ENCODE measurements around the gene CHD2.
"Not testable (repeated sequence)": the region's sequence is repeated elsewhere in the genome, so short reads cannot be mapped to it uniquely, and the experiment has no call there.

CHD2 gene

DNA sequence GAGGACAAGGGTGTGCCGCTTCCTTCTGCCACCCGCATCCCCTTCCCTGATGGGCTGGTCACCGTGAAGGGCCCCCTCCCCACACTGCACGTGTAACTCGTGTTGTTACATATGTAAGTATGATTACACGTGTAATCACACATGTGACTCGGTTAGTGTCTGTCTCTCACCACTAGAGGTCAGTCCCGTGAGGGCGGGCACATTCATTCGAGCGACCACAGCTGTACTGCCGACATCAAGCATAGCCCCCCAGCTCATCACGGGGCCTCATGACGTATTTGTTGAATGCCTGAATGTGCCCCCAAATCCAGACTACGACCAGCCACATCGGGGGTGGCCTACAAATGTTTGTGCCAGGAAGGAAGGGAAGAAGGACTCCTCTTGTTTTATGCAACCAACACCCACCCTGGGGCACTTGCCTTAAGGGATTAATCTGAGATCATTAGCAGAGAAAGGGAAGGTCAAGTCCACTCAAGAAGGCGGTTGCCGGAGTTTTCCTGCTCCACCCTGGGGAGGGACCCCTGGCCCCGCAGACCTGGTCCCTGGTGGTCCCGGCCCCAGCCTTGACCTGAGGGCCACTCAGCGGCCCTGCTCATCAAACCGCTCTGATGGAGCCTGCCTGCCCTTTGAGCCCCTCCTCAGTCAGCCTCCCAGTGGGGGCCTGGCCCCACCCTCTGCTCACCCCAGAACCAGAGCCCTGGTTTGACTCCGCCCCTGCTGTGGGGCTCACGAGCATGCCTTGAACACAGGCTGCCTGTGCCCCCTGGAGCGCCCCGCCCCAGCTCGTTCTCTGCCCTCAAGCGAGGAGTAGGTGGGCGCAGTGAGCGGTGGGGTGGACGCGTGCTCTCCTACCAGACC is 136.1 kb downstream of the CHD2 start:
- DNase-seq (ENCODE audit: low spot score): peak; percentile 34

DNA sequence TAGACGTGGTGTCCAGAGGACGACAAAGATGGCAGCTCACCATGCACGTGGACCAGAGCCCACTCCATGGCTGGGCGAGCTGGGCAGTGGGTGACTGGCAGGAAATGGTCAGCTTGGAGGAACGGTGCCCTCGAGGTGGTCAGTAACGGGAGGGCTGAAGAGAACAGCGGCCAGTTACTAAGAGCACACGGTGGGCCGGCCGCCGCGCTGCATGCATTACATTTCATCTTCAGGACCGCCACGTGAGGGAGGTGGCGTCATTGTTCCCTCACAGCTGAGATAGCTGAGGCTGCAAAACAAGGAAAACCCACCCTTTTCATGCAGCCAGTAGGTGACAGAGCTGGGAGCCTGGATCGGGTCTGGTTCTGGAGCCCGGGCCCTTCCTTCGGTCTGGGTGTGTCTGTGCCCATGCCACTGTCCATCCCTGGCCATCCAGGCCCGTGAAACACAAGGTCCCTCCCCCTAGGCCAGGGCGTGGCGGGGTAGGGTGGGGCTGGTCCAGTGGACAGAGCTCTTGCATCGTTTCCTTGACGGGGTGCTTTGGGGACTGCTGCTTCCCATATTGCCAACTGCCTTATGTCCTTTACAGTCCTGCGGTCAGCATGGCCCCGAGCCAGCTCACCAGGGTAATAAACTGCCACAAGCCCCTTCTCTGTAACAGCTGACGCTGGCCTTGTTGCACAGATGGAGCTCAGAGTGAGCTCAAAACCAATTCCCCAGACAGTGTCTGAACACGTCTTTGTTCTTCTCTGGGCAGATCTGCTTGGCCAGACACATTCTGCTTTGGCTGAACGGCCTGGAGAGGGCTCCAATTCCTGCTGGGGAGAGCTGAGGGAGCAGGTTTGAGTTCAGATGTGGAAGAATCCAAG is 137.1 kb downstream of the CHD2 start:
- no peak for DNase-seq (ENCODE audit: low spot score)

DNA sequence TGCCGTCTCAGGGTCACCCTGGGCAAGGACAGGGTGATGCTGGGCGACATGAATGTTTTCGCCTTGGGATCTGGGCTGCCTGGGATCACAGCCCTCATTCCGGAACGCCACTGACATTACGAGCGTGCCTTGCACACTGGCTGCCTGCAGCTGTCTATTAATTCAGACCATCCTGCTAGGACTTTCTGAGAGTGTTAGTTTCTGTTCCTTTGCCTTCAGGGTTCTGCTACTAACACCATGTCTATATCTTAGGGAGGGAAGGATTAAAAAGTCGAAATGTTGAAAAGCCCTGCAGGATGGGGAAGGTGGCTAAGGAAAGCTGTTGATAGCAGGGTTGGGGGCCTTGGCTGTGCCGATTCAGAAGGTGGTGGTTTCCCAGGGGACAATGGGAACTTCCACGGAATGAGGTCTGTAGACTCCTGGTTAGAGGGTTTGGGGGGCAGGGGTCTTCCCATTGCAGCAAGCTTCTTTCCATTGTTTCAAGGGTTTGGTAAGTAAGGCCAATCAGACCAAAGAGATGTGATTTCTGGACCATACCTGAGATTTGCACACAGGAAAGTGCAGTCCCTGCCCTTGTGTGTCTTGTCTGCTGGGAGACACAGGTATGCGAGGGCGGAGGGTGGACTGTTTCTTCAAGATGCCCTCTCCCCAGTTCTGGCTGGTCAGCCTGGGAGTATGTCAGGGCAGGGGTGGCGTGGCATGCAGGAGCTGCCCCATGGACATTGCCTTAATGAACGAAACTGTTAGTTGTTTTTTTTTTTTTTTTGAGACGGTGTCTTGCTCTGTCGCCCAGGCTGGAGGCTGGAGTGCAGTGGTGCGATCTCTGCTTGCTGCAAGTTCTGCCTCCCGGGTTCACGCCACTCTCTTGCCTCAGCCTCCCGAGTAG is 137.9 kb downstream of the CHD2 start:
- DNase-seq (ENCODE audit: low spot score): no peak

DNA sequence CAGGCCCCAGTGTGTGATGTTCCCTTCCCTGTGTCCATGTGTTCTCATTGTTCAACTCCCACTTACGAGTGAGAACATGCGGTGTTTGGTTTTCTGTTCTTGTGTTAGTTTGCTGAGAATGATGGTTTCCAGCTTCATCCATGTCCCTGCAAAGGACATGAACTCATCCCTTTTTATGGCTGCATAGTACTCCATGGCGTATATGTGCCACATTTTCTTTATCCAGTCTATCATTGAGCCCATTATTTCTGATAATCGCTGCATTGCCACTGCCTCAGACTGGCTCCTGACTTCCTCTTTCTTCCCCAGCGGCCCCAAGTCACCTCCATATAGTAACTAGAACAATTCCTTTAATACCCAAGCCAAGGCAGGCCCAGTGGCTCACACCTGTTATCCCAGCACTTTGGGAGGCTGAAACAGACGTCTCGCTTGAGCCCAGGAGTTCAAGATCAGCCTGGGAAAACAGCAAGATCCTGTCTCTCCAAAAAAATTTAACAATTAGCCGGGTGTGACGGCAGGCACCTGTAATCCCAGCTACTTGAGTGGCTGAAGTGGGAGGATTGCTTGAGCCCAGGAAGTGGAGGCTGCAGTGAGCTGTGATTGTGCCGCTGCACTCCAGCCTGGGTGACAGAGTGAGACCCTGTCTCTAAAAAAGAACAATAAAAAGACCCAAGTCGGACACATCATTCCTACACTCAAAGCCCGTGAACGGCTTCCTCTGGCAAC is 139.6 kb downstream of the CHD2 start:
- not testable (repeated sequence) for DNase-seq (ENCODE audit: low spot score)

DNA sequence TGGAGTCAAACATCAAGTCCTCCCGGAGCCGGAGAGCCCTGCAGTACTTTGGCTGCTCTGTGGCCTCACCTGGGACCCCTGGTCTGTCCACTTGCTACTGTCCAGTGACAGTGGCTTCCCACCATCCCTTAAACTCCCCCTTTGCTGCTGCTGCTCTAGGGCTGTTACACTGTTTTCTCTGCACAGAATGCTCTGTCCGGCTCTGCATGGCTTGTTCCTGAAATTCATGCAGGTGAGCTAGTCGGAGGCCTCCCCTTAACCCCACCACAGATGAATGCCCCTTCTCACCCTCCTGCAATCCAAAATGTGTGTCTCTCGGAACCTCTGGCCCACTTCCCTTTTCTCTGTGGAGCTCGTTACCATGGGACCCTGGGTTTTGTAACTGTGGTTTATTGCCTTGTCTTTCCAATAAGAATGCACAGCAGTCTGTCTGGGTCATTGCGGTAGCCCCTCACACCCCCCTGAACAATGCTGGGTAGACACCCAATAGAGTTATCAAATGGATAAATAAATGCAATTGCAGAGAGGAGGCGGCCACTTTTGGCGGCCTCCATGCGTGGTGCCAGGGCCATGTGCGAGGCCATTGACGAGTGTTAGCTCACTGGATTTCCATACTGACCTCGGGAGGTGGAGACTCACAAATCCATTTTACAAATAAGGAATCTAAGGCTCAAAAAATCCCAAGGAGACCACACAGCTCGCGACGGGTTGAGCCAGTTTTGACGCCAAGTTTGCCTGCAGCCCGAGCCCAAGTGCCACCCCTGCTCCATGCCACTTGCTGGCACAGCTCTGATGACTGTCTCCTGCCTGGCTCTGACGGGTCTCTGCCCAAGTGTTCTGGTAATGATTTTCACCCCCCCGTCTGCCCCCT is 140.4 kb downstream of the CHD2 start:
- no peak for DNase-seq (ENCODE audit: low spot score)

DNA sequence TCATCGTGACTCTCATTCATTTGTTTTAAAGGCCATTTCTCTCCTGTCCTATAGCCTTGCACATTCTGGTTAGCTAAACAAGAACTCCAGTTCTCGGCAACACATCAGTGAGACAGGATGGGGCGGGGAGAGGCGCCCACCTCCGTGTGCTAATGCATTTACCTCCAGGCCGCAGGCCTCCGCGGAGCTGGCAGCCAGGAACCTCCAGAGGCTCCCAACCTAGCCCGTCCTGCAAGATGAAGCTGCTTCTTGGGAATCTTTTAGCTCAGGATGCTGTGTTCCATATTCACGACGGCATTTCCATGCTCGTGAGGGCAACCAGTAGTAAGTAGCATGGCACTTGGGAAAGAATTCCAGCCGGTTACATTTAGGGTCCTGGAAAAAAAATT is 141.0 kb downstream of the CHD2 start:
- no peak for DNase-seq (ENCODE audit: low spot score)

DNA sequence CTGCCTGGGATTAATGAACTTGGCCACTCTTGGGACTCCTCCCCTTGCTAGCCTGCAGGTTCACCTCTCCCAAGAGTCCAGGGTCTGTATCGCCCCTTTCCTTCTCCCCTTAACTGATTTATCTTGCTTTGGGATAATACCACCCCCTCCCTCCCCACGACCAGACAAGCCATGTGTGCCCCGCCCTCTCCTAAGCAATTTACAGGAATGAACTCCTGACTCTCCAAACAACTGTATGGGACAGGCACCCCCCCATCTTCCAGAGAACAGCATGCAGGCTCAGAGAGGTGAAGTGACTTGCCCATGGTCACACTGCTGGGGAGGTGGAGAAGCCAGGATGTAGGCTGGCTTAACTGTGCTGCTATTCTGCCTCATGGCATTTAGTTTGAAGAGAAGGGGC is 142.1 kb downstream of the CHD2 start:
- DNase-seq (ENCODE audit: low spot score): no peak

DNA sequence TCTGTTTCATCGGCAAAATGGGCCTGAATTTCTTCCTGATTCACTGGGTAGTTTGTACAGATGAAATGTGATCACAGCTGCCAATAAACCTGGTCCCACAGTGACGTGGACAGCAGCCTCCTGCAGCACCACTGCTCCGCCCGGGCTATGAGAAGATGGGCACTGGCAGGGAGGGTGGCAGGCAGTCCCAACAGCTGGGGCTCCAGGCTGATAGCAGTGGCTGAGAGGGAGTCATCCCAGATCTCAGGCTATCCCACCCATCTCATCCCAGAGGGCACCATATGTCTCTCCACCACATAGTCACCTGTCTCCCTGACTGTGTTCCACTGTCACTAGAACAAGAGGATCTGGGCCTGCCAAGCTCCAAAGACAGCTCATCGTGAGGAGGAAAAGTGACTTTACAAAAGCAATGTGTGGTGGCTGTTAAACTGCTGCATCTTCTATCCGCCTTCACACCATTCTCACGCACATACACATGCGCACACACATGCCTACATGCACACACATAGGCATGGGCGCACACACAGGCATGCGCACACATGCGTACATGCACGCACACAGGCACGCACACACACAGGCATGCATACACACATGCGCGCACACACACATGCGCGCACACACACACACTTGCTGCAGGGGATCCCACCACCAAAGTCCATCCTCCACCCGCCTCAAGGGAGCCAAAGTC is 142.7 kb downstream of the CHD2 start:
- no peak for DNase-seq (ENCODE audit: low spot score)

DNA sequence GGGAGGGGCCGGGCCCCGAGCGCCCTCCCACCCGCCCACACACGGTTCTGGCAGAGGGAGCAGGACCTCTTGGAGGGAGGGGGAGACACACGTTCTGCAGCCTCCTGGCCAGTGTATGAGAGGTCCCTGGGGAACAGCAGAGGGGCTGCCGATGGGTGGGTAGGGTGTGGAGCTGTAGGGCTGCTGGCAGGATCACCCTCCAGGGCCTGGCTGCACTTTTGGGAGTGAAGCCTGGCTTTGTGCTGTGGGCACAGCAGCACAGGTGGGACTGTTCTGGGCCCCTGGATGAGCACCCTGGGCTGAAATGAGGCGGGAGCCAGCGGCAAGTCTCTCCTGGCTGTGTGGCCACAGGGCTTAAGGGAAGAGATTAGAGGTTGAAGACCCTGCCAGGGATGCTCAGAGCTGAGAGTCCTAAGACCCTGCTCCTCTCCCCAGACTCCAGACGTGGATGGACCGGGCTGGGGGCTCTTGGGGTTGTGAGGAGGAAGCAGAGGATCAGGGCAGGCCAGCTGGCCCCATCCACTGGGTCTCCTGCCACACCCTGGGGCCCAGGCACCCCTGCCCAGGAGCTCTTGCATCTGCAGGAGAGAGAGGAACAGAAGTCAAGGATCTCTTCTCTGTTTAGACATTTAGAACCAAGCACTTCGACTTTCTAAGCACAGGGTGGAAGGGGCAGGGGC is 143.6 kb downstream of the CHD2 start:
- DNase-seq (ENCODE audit: low spot score): no peak

DNA sequence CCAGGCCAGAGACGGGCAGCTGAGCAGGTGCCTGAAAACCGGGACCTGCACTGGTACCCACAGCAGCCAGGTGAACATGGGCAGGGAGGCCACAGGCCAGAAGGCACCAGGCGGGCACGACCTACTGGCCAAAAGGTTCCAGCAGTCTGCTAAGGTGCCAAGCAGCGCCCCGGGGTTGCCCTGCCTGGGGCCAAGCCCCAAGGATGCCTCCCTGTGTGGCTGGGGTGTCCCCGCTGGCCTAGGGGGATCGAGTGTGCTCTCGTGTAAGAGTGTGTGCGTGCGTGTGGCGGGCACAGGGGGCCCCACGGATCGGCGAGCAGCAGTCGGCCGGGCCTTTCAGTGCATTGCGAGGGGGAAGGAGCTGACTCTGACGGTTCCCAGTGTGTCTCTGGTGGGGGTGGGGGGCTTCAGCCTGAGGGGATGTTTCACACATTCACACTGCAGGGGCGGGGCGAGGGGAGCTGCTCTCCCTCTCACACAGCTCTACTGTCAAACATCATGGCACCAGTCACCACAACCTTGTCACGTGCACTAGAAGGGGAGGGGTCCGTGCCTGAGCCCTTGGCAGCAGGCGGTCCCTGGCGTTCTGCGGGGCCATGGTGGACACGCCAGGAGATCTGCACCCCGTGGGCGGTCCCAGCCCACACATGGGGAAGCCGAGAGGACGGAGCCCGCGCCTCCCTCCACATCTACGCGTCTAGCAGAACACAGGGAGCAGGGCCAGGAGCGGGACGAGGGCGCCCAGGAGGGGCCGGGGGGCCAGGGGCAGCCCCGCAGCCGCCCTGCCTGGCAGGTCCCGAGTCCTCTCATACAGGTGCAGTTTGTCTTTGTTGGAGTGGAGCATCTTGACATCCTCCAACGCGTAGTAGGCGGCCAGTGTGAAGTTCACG is 144.4 kb downstream of the CHD2 start:
- no peak for DNase-seq (ENCODE audit: low spot score)

DNA sequence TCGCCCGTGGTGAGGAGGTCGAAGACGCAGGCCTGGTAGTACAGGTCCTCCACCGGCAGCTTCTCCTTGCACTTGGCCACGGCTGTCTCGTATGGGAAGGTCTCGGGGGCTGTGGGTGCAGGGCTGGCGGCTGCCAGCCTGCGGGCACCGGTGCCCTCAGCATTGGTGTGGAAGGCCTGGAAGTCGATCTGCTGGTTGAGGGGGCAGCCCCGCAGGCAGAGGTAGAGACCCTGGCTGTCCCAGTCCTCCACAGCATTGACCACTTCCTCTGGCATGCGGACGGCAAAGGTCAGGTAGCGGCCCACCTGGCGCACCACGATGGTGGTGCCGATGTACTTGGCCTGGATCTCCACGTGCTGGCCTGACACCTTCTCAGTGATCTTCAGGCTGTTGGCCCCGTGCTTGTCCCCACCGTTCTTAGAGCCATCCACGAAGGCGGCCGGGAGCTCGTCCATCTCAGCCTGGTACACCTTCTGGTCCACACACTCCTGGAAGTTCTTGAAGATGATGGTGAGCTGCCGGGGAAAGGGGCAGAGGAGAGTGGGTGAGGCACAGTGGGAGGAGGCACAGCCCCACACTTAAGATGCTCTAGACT is 145.2 kb downstream of the CHD2 start:
- no peak for DNase-seq (ENCODE audit: low spot score)

DNA sequence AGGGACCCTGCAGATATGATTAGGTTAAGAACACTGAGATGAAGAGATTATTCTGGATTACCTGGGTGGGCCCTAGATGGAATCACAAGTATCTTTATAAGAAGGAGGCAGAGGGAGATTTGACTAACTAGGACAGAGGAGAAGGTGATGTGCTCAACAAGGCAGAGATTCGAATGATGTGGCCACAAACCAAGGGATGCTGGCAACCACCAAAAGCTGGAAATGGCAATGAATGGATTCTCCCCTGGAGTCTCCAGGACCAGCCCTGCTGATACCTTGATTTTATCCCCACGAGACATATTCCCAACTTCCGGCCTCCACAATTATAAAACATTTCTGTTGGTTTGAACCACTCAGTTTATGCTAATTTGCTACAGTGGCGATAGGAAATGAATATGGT is 146.0 kb downstream of the CHD2 start:
- DNase-seq (ENCODE audit: low spot score): no peak

DNA sequence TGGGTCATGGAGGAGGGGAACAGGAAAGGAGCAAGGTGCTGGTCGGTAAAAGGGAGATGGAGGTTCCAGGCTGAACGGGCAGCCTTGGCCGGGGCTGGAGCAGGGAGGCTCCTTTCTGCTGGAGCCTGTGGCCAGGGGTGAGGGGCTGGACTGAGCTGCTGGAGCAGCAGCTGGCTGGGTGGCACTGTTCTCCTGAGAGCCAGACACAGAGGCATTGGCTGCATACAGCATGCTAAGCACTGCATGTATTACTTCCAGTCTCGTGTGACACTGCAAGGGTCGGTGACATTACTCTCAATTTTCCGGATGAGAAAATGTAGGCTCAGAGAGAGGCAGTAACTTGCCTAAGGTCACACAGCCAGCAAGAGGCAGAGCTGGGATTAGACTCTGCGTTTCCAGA is 146.6 kb downstream of the CHD2 start:
- DNase-seq (ENCODE audit: low spot score): no peak

DNA sequence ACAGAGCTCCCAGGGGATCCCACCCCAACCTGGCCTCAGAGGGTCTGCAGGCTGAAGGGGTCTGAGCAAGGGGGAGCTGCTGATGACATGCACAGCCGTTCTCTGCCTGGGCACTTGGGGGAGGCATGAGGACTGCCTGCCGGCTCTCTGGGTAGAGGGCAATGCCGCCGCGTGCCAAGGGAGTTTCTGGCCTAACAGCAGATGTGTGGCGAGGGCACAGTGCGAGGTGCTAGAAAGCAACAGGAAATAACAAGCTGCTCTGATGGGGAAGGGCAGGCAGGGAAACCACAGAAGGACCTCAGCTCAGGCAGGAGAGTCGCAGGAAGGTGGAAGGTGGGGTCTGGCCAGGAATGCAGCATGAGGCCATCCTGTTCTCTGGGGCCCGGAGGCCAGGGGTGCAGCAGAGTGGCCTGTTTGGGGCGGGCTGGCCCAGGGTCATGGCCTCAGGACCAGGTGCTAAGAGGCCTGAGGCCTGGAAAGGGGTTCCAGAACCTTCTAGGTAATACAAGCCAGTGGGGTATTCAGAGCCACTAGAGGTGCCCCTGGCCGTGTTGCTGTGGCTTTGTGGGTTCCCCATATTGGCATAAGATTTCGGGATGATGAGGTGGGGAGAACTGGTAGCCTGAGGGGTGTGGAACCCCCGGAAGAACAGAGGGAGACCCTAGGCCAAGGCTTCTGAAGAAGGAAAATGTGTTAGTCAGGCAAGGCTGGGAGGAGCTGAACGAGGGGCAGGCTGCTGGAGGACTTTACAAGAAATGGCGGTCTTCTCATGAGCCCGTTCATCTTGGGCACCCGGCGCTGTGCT is 147.7 kb downstream of the CHD2 start:
- DNase-seq (ENCODE audit: low spot score): peak; percentile 42

DNA sequence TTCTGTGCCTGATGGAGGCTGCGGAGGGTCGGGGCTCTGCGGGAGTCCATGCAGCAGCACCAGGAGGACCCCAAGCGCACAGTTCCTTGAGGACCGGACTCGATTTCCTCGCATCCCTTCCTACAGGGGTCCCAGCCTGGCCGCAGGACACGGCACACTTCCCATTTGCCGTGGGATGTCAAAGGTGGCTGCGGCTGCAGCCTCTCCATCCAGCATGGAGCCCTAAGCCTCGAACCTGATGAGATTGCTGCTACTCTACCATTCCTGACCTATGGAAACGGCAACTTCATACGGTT is 148.2 kb downstream of the CHD2 start:
- no peak for DNase-seq (ENCODE audit: low spot score)

DNA sequence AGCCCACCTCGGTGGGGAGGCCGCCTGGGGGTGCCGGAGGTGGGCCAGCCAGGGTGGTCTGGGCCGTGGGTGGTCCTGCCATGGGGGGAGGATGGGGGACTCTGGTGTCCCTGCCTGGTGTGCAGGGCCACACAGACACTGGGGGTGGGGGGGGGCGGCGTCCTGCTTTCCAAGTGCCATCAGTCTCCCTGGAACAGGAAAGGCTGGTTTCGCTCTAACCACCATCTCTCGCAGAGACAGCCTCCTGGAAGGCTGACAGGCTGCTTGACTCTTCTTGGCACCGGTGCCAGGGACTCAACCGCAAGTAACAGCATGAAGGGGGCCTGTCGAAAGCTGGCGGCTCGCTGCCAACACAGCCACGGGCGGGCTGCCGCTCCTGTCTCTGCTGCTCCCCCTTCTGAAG is 148.6 kb downstream of the CHD2 start:
- no peak for DNase-seq (ENCODE audit: low spot score)

DNA sequence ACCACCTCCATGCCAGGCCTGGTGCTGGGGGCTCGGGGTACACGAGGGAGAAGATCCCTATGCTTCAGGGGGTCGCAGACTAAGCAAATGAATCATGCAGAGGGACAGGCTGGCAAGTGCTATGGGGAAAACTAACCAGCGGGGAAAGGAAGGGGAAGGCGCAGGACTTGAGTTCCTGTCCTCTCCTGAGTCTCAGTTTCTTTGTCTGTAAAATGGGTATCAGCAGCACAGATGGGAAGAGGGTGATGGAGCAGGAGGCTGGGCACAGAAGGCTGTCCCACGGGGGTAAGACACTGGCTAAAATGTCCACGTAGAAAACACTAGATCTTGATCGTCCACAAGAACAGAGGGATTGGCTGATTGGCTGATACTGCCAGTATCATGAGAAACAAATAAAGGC is 149.1 kb downstream of the CHD2 start:
- no peak for DNase-seq (ENCODE audit: low spot score)
